NB4 (cell line): ENCODE measurements around the gene IL5RA.

ENCODE experiments used
- POLR2A ChIP-seq: IDR thresholded peaks from 2 replicates; pipeline ENCODE4 v1.6.1; 2011; ENCODE audit warnings: mild to moderate bottlenecking; ENCODE audit not compliant: insufficient read length; ENCODE audit errors: extremely low read depth
- TF ChIP-seq, protein P1 (sequence below): IDR thresholded peaks from 2 replicates; pipeline ENCODE4 v1.6.1; 2011; ENCODE audit warnings: low read depth, low read length
- TF ChIP-seq, protein P2 (sequence below): IDR thresholded peaks from one replicate; pipeline ENCODE4 v1.5.1; 2012; ENCODE audit warnings: low read depth, low read length

DNA sequence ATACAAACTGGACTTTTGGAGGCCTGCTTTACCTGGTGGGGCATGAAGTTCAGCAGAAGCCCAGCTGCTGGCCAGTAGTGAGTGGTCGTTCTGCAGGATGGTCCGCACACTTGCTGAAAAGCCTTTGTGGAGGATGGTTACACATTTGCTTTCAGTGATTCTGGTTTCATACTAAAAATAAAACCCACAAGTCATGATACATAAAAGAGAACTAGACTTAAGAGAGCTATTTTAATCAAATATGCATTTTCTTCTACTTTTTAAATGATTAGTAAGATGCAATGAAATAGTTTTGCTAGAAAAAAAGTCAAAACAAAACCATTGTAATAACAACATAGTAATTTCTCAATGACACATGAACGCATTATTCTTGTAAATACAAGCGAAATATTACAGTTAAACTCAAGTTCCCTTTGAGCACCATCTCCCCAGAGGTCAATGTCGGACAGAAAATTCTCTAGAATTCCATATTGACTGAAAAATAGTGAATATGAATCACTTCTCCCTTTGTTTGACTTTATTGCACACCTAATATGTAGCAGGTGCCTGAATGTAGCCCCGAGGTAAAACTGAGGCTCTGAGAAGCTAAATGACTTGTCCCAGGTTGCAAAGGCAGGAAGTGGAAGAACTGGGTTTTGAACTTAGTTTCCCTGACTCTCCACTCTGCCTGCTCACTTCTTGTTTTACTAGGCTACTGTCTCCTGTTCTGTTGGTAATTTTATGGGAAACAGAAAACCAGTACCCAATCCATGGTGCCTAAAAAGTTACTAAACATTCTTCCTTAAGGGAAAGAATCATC, 8.3 kb downstream of the IL5RA start:
- TF ChIP-seq, protein P1, sequence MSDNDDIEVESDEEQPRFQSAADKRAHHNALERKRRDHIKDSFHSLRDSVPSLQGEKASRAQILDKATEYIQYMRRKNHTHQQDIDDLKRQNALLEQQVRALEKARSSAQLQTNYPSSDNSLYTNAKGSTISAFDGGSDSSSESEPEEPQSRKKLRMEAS = no peak
- TF ChIP-seq, protein P2, sequence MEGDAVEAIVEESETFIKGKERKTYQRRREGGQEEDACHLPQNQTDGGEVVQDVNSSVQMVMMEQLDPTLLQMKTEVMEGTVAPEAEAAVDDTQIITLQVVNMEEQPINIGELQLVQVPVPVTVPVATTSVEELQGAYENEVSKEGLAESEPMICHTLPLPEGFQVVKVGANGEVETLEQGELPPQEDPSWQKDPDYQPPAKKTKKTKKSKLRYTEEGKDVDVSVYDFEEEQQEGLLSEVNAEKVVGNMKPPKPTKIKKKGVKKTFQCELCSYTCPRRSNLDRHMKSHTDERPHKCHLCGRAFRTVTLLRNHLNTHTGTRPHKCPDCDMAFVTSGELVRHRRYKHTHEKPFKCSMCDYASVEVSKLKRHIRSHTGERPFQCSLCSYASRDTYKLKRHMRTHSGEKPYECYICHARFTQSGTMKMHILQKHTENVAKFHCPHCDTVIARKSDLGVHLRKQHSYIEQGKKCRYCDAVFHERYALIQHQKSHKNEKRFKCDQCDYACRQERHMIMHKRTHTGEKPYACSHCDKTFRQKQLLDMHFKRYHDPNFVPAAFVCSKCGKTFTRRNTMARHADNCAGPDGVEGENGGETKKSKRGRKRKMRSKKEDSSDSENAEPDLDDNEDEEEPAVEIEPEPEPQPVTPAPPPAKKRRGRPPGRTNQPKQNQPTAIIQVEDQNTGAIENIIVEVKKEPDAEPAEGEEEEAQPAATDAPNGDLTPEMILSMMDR = no peak
- TF ChIP-seq POLR2A = no peak
